PFSK-1 (cell line): Measurements from ENCODE around the gene AFAP1L2.

Source experiments
- FOXP2 ChIP-seq: optimal IDR thresholded peaks from 2 replicates; pipeline ENCODE3; 2011; ENCODE audit warnings: borderline replicate concordance, control low read depth, inconsistent platforms; ENCODE audit not compliant: insufficient read depth; ENCODE audit errors: extremely low read length, extremely low read depth
- POLR2AphosphoS5 ChIP-seq: IDR thresholded peaks from 2 replicates; pipeline ENCODE4 v1.6.1; 2012; ENCODE audit warnings: low read depth, mild to moderate bottlenecking, control low read depth, low read length, moderate library complexity
- REST ChIP-seq, 2 experiments: IDR thresholded peaks; 2 replicates each; pipeline versions ENCODE4 v1.6.1 to v1.8.0; 2011 to 2012; ENCODE audit warnings: low read depth in 2 of 2, low read length in 2 of 2, control low read depth in 1 of 2, inconsistent platforms in 1 of 2, mild to moderate bottlenecking in 1 of 2, moderate library complexity in 1 of 2; ENCODE audit not compliant: insufficient read depth in 1 of 2
- SIN3A ChIP-seq: IDR thresholded peaks from 2 replicates; pipeline ENCODE4 v1.6.1; 2012; ENCODE audit warnings: mild to moderate bottlenecking, low read length, moderate library complexity, borderline replicate concordance; ENCODE audit not compliant: insufficient read depth
- TAF1 ChIP-seq: IDR thresholded peaks from 2 replicates; pipeline ENCODE4 v1.6.1; 2012; ENCODE audit warnings: low read length, control low read depth, borderline replicate concordance; ENCODE audit not compliant: insufficient read depth

Gene AFAP1L2

DNA sequence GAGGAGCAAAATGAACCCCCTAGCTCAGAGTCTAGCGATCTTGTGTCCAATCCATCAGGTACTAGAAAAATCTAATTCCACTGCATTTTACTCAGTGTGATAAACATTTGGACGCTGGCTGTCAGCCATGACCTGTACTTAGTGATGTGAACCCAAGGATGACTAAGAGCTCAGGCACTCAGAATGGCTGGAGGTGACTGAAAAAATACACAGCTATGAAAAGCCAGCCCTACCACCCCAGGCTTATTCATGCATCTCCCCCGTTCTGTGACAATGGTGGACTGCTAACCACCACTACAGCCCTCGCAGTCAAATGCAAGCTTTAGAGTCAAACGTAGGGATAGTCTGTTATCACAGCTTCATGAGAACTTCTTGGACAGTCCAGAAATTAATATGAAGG, 14.9 kb downstream of the AFAP1L2 start:
- TF ChIP-seq FOXP2 (no peak), POLR2AphosphoS5 (no peak), SIN3A (no peak), REST (IDR thresholded peaks at IDR 0.05; ENCODE audit: insufficient read depth in 1 of 2, low read depth in 2 of 2, low read length in 2 of 2) (no peak), TAF1 (no peak)

DNA sequence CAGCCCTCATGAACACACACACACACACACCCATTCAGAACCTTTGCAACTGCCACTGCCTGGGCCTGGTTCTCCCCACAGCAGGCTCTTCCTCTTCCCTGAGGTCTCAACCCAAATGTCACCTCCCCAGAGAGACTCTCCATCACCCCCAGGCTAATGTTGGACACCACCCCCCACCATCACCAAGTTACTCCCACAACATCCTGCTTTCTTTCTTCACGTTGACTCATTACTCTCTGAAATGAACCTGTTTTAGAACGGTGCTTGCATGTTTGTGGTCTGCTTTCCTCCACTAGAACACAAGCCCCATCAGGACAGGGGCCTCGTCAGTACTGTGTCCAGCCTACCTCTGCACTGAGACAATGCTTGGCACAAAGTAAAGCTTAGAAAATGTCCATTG, 16.0 kb downstream of the AFAP1L2 start:
- TF ChIP-seq REST (IDR thresholded peaks at IDR 0.05; ENCODE audit: insufficient read depth in 1 of 2, low read depth in 2 of 2, low read length in 2 of 2), result no peak

- TF ChIP-seq FOXP2, result no peak
- TF ChIP-seq POLR2AphosphoS5, result no peak
- TF ChIP-seq SIN3A, result no peak
- no peak for TF ChIP-seq TAF1
Measured at GRCh38 chr10:114387784-114388183, 16.5 kb downstream of the AFAP1L2 start.

GRCh38 chr10:114386452-114386851, 17.9 kb downstream of the AFAP1L2 start:
- no peak for TF ChIP-seq FOXP2
- TF ChIP-seq TAF1, result no peak
- TF ChIP-seq REST (IDR thresholded peaks at IDR 0.05; ENCODE audit: insufficient read depth in 1 of 2, low read depth in 2 of 2, low read length in 2 of 2), result no peak
- TF ChIP-seq POLR2AphosphoS5, result no peak
- no peak for TF ChIP-seq SIN3A

DNA sequence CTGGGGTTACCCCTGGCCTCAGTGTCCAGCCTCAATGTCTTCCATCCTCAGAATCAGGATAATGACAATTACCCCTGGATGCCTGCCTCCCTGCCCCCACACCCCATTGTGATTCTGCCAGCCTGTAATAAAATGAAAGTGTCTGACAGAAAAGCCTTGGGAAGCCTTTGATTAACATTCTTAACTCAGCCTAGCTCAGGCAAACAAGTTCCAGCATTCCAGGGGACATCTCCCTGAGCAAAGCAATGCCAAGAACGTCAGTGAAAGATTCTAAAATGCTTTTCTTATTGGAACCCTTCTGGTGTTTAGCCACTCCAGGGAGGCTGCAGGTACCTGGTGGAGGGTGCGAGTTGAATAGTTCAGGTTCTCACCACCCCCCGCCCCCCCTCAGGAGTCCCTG, 18.7 kb downstream of the AFAP1L2 start:
- TF ChIP-seq REST (IDR thresholded peaks at IDR 0.05; ENCODE audit: insufficient read depth in 1 of 2, low read depth in 2 of 2, low read length in 2 of 2), result no peak
- no peak for TF ChIP-seq SIN3A
- no peak for TF ChIP-seq FOXP2
- no peak for TF ChIP-seq TAF1
- TF ChIP-seq POLR2AphosphoS5, result no peak
